Measurements from ENCODE around the gene CYB561D2. TPM values are rescaled to one million over a fixed set of nuclear protein-coding genes. Genes with fewer than 3 reads are reported as not detected.

The CYB561D2 gene
- total and polyA plus RNA-seq, 2 donors (not counting 1 experiment from before 2014, with no cell fraction given): 39.5 to 78.9 TPM

GRCh38 chr3:50323092-50323600, 27.5 kb upstream of the CYB561D2 start:
- H3K9me3 Mint-ChIP-seq (ENCODE audit: insufficient read depth): no peaks in the 10 kb centered on the region
- H3K79me2 ChIP-seq (ENCODE audit: control insufficient read depth, insufficient read depth, low read length): peaks cover 21% of the 10 kb centered on the region
- H3K9ac ChIP-seq (ENCODE audit: low read length): no peak overlapping the region
- intact Hi-C loops (cut with micrococcal nuclease): loop anchor here (5.0 kb wide), 1 partner anchor 86 kb away; the partner anchor contains the start of gene GNAI2
- no peak overlapping the region for H3K27ac ChIP-seq (ENCODE audit: low read length in 2 of 2)
- WGBS (ENCODE audit: insufficient coverage): 56% methylated on average over 4 of the region's 4 CpGs
- H3K27me3 Mint-ChIP-seq: no peaks in the 10 kb centered on the region
- peaks cover 50% of the 10 kb centered on the region for H3K4me1 Mint-ChIP-seq
- H3K4me2 ChIP-seq (replicated peaks; ENCODE audit: low read depth, low read length, poor library complexity, severe bottlenecking): no peak overlapping the region
- H3K4me3 Mint-ChIP-seq: peak overlapping the region; percentile 87
- peak overlapping the region; percentile 53 for H3K27ac Mint-ChIP-seq
- no peak overlapping the region for H2AFZ ChIP-seq (ENCODE audit: insufficient read depth, low read depth, low read length, poor library complexity, severe bottlenecking)
- peaks cover 0 to 3% (median 0%) of the 10 kb centered on the region in 3 donors for H3K9me3 ChIP-seq (ENCODE audit: control extremely low read depth in 1 of 3, control insufficient read depth in 2 of 3, insufficient read depth in 1 of 3, low read length in 2 of 3)
- CTCF ChIA-PET: interaction anchor here (0.6 to 3.1 kb wide), 9 partner anchors 13 to 219 kb away, joined by 3 to 28 read pairs (median 5); partner anchors contain the start of genes HYAL3 and NAA80
- no peak for DNase-seq
- H3K4me3 ChIP-seq (ENCODE audit: control extremely low read depth in 1 of 5, extremely low read depth in 1 of 5, insufficient read depth in 1 of 5, low read depth in 2 of 5, low read length in 4 of 5): no peak overlapping the region
- H3K36me3 ChIP-seq (replicated peaks in 1 of 2; ENCODE audit: control extremely low read depth in 1 of 2, control insufficient read depth in 1 of 2, extremely low read depth in 1 of 2, insufficient read depth in 2 of 2, low read length in 1 of 2): peaks cover 0 to 18% of the 10 kb centered on the region in 2 experiments
- POLR2A ChIA-PET: interaction anchor here (2.3 to 2.9 kb wide), 2 partner anchors 14 to 24 kb away, joined by 16 to 24 read pairs; partner anchors contain the start of genes HYAL3 and NAA80
- H4K20me1 ChIP-seq (ENCODE audit: control insufficient read depth, insufficient read depth, low read length, poor library complexity, severe bottlenecking): peaks cover 11% of the 10 kb centered on the region
- TF ChIP-seq EZH2 (IDR thresholded peaks at IDR 0.05; ENCODE audit: borderline replicate concordance, insufficient read depth, low read depth, low read length, poor library complexity, severe bottlenecking): no peak
- no peak for TF ChIP-seq CTCF (IDR thresholded peaks at IDR 0.05)
- no peaks in the 10 kb centered on the region for H3K27me3 ChIP-seq (replicated peaks in 1 of 4; ENCODE audit: control extremely low read depth in 1 of 4, control insufficient read depth in 3 of 4, insufficient read depth in 4 of 4, low read length in 3 of 4)
- ATAC-seq (ENCODE audit: low read depth): no peak
- H3K4me1 ChIP-seq (ENCODE audit: control insufficient read depth in 2 of 2, insufficient read depth in 2 of 2, low read length in 2 of 2): peaks cover 29 to 53% of the 10 kb centered on the region in 2 donors

GRCh38 chr3:50323614-50324199, 27.0 kb upstream of the CYB561D2 start:
- Histone ChIP-seq H4K20me1 (ENCODE audit: control insufficient read depth, insufficient read depth, low read length, poor library complexity, severe bottlenecking) (peaks cover 11% of the 10 kb centered on the region), H3K4me2 (replicated peaks; ENCODE audit: low read depth, low read length, poor library complexity, severe bottlenecking) (no peak overlapping the region), H3K9me3 (ENCODE audit: control extremely low read depth in 1 of 3, control insufficient read depth in 2 of 3, insufficient read depth in 1 of 3, low read length in 2 of 3) (peaks cover 0 to 3% (median 0%) of the 10 kb centered on the region in 3 donors), H3K4me3 (ENCODE audit: control extremely low read depth in 1 of 5, extremely low read depth in 1 of 5, insufficient read depth in 1 of 5, low read depth in 2 of 5, low read length in 4 of 5) (no peak overlapping the region), H3K9ac (ENCODE audit: low read length) (no peak overlapping the region), H3K27me3 (replicated peaks in 1 of 4; ENCODE audit: control extremely low read depth in 1 of 4, control insufficient read depth in 3 of 4, insufficient read depth in 4 of 4, low read length in 3 of 4) (no peaks in the 10 kb centered on the region), H3K79me2 (ENCODE audit: control insufficient read depth, insufficient read depth, low read length) (peaks cover 21% of the 10 kb centered on the region), H3K36me3 (replicated peaks in 1 of 2; ENCODE audit: control extremely low read depth in 1 of 2, control insufficient read depth in 1 of 2, extremely low read depth in 1 of 2, insufficient read depth in 2 of 2, low read length in 1 of 2) (peaks cover 0 to 18% of the 10 kb centered on the region in 2 experiments), H2AFZ (ENCODE audit: insufficient read depth, low read depth, low read length, poor library complexity, severe bottlenecking) (no peak overlapping the region), H3K4me1 (ENCODE audit: control insufficient read depth in 2 of 2, insufficient read depth in 2 of 2, low read length in 2 of 2) (peaks cover 28 to 53% of the 10 kb centered on the region in 2 donors), H3K27ac (ENCODE audit: low read length in 2 of 2) (no peak overlapping the region)
- TF ChIP-seq CTCF (IDR thresholded peaks at IDR 0.05) (no peak), EZH2 (IDR thresholded peaks at IDR 0.05; ENCODE audit: borderline replicate concordance, insufficient read depth, low read depth, low read length, poor library complexity, severe bottlenecking) (no peak)
- Mint-ChIP-seq H3K27ac (no peak overlapping the region), H3K9me3 (ENCODE audit: insufficient read depth) (no peaks in the 10 kb centered on the region), H3K4me3 (peak overlapping the region; percentile 87), H3K27me3 (no peaks in the 10 kb centered on the region), H3K4me1 (peaks cover 50% of the 10 kb centered on the region)
- no peak for ATAC-seq (ENCODE audit: low read depth)
- intact Hi-C loops (cut with micrococcal nuclease): loop anchor here (1.0 to 5.0 kb wide), 2 partner anchors 49 to 86 kb away; partner anchors contain the start of gene GNAI2
- WGBS (ENCODE audit: insufficient coverage): 41% methylated on average over 4 of the region's 5 CpGs
- CTCF ChIA-PET: interaction anchor here (0.8 to 3.1 kb wide), 14 partner anchors 9 to 218 kb away, joined by 3 to 28 read pairs (median 6); partner anchors contain the start of genes HYAL3, IFRD2 and NAA80
- POLR2A ChIA-PET: interaction anchor here (2.9 kb wide), 1 partner anchor 13 kb away, joined by 16 read pairs; no protein-coding TSS in a partner anchor
- DNase-seq: no peak

Measured in B cell (primary cell).